Glomerular visceral epithelial cell (primary cell): ENCODE data around the gene KY.

Experiments used
- DNase-seq: peaks from one replicate; pipeline ENCODE4 v3.0.0-alpha.2; 2016; ENCODE audit errors: extremely low spot score

The KY gene

DNA sequence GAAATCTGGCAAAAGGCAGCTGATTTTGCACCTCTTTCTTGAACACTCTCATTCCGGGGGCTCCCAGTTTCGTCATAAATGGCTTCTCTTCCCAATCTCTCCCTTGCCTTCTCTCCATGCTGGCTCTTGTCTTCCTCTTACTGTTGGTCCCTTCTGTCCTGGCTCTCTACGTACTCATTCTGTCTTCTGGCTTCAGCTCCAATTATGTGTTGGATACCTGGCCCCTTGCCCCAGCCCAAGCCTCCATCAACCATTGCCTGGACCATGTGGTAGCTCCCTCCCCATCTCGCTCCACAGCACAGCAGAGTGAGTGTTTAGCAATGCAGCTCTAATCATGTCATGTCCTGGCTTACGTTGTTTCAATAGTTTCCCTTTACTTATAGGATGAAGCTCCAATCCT is 21.7 kb upstream of the KY start:
- DNase-seq = no peak

DNA sequence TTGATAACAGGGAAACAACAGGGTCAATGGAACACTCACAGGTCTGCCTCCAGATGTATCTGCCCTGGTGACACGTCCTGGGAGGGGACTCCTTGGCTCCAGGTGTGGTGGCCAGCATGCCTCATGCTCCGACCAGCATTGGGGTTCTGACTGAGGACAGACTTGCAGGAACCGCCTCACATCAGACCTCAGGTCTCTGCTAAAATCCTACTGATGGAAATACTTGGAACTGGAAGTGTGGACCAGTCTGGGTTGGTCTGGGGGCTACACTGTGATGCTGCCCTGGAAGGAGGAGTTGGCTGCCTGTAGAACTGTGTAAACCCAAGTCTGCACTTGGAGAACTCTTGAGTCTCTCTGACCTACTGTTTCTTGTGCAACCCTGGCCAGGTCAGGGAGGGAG is 17.1 kb upstream of the KY start:
- DNase-seq = no peak

DNA sequence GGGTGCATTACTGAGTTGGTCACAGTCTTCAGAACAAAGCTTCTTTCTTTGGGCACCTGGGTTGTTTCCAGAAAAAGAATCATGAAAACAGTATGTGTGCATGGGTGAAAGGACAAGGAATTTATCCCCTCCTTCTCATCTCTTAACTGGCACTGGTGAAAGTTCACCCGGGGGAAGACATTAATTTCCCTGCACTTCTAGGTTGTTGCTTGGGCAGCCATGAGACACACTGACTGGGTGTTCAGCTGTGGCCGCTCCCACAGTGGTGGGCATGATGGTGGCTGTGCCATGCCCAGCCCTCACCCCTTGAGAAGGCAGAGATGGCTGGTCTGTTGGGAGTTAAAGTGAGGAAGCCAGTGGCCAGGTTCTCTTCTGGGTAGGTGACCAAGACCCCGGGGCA is 16.6 kb upstream of the KY start:
- DNase-seq = no peak

DNA sequence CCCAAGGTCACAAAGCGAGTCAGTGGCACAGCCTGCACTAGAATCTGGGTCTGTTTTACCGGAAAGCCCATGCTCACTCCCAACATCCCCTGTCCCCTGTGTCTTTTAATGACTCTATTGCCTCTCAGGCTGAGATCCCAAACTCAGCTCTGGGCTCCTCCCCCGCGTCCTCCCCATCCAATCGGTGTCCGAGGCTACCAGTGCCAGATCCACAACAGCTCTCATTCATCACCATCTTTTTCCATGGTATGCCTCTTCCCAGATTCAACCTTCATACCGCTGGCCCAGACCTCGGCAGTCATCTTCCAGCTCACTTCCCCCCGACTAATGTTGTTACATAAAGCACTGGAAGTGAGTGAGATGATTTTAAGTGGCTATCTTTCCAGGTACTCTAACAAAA is 16.1 kb upstream of the KY start:
- no peak for DNase-seq

DNA sequence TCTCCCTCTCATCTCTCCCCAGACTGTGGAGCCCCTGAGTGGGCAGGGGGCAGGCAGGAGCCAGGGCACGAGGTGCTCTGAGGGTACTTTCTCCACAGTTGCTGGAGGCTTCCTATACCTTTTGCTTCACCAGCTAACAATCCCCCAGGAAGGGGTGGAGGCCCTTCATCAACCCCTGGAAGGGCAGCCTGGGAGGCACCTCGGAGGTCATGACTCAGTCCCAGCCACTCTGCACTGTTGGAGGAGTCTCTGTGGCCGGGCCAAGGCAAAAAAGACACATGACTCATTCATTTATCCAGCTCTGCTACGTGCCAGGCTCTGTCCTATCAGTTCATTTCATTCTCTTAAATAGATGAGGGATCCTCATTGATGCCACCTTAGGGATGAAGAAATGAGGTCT is 15.6 kb upstream of the KY start:
- peak; percentile 52 for DNase-seq

DNA sequence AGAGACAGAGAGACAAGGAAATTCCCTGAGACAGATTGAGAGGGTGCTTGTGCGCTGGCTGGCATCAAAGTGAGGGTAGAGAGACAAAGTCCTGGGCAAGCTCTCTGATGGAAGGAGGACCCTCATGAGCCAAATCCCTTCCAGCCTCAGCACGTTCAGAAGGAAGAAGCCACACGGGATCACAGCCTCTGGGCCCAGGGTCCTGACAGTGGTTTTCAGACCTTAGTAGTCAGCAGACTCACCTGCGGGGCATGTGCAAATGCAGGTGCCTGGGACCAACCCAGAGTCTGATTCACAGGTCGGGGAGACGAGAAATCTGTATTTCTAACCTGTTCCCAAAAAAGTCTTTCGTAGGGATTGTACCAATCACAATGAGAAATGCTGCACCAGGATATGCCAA is 15.2 kb upstream of the KY start:
- no peak for DNase-seq

DNA sequence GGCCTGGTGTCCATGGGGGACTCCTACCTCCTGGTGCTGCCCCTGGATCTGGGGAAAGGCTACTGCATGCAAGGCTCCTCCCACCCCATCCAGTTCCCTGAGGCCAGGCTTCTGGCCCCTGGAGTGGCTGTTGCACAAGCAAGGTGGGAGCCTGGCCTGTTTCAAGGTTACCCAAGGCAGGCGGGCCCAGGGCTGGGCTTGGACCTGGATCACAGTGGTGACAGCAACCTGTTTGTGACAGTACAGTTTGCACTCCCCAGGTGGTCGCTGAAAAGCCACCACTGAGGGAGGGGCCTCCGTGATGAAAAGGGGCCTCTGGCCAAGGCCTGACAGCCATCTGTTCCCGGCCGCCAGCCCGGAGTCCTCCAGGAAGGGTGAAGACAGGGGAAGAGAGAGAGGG is 14.4 kb upstream of the KY start:
- DNase-seq = no peak

DNA sequence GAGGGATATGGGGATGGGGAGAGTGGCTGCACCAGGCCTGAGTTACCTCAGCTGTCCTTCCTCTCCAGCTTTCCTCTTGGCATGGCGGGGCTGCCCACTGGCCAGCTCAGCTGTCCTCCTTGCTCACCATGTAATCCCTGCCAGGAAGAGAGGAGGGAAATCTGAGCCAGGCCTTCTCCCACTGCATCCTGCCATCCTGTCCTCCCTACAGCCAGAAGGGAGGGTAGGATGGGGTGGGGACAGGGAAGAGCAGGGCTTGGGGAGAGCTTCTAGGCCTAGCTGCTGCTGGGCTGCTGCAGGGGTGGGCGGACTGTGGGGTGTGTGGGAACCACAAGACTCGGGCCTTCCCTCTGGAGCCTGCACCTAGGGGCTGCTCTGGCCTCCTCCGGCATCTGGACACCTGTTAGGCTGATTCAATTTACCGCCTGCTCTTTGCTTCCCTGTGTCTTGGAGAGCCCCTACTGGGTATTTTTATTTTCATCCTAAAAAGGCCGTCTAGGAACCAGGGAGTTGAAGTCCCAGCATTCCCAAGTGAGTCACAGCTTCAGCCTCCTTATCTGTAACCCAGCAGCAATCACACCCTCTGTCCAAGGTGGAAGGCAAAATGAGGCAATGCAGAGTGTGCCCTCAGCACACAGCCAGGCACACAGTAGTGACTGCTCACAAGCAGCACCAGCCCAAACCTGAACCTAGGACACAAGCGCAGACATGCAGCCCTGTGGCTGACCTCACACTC is 13.1 kb upstream of the KY start:
- DNase-seq = no peak

DNA sequence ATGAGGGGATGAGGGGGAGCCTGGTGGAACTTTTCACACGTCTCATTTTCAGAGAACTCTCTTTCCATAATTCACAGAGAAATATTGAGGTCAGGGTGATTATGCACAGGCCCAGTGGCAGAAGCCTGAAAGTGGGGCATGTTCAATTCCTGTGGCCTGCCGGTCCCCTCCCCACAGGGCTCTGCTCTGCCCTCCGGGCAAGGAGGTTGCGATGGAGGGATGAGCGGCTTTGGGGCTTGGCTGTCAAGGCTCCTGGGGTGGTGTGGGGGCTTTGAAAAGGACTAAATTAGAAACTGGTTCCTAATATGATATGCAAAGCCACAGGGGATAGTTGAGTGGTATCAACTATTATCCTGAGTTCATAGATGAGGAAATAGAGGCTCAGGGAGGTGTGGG is 9.2 kb upstream of the KY start:
- DNase-seq = no peak

DNA sequence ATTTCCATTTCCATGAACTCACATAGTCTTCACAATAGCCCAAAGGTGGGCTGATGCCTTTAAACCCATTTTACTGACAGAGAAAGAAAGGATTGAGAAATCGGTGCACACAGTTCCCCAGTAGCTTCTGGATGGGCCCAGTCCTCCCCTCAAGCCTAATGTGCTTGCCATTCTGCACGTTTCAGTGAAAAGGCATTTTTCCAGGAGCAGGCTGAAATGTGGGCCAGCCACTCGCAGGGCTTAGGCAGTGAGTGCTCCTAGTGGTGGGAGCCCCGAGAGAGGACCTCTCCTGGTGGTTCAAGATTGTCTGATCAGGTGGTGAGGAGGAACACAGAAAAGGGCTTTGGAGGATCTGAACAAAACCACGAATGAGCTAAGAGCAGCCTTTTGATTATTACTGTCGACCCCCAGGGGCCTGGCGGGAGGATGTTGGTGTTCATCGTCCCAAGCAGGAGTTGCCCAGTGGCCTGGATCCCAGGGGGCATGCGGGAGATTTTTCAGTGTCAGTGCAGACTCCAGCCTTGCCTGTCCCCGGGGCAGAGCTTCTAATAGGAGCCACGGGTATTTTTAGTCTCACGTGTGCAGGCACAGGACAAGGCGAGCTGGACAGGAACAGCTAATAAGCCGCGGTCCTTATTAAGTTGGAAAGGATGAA is 8.7 kb upstream of the KY start:
- no peak for DNase-seq

DNA sequence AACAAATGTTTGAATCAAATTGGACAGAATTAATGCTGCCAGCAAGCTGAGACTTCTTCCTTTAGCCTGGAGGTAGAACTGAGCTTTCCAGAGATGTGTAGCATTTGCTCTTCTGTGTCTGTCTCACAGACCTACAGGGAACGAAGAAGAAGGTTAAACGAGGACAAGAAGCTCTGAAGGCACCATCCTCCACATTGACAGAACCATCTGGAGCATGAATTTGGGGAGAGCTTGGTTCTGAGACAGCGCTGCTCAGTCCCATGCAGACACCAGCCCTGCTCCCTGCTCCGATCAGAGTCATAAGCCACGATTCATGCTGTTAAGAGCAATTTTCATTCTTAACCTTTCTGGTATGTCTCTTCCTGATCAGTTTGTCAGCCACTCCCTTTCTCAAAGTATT is 7.7 kb upstream of the KY start:
- DNase-seq = no peak

DNA sequence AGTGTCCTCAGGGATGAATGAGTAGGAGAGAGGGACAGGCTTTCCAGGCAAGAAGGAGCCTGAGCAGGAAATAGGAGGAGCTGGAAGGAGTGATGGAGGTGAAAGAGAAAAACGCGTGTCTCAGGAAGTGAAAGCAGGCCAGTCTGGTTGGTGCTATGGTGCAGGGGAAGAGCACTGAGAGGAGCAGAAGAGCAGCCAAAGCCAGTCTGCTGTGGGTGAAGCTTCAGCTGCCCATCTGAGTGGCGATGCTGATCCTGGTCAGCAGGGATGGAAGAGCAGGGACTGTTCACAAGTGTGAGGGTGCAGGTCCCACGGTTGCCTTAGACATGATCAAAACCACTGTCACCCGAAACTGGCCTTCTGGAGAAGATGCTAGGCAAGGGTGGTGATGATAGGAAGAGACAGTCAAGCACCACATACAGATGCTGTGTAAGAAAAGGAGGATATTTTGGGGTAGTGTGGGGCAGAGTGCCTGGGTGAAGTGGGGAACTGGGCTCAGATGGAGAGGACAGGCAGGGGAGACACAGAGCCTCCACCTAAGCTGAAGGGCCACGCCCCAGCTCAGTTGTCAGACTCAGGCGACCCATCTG is 5.5 kb upstream of the KY start:
- DNase-seq = no peak

DNA sequence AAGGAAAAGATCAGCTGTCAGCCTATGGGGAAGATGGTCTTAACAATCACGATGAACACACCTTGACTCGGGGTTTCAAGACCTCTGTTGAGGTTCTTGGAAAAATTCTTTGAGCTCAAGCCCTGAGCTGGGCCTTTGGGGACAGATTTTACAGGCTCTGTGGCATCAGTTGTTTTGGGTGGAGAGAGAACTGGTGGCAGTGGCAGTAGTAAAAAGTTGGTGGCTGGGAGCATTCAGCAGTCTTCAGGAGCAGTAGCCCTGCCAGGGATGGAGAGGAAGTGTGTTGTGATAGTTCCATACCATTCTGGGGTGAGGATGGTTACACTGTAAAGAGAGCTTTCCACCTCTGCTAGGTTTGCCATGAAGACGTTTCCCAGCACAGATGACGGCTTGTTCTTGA is 4.9 kb upstream of the KY start:
- DNase-seq = no peak

DNA sequence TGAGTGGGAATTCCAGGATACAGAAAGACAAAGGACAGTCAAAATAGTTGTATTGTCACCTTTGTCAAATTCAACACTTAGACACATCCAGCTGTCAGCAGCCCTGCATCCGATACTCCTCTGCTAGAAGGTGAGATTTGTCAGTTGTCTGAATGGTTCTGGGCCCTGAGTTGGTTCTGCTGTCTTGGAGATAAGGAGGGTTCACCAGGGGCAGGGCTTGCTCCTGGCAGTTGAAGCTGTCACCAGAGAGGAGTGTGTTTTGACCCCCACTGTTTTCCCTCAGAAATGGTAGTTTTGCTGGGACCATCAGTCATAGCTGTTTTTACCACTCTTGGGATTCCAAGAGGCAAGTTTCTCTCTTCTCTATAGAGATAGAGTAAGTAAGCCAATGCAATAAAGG is 3.2 kb upstream of the KY start:
- DNase-seq = no peak

DNA sequence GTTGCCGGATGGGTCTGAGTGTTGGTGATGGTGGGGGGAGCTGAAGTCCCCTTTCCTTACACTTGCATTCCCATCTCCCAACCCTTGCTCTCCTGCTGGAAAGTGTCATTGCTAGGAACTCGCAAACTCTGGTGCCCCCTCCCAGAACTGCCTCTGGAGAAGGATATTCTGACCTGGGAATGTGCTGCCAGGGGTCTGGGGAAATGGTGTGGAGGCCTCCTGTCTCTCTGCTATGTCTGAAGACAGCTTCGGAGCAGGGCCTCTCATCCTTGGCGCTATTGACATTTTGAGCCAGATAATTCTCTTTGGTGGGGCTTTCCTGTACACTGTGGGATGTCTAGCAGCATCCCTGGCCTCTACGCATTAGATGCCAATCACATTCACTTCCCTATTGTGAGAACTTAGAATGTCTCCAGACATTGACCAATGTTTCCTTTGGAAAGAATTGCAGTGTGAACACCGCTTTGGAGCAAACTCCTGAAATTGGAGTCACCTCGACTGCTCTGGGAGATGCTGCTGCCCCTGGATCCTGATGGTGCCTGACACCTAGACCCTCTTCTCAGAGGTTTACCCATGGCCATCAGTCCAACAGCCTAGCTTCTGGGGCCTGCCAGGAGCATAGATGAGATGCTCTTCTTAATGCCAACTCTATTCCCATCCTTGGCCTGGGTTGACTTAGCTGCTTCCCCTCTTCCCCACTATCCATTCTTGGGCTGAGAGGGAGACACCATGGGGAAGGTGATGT is 2.2 kb upstream of the KY start:
- DNase-seq = no peak

DNA sequence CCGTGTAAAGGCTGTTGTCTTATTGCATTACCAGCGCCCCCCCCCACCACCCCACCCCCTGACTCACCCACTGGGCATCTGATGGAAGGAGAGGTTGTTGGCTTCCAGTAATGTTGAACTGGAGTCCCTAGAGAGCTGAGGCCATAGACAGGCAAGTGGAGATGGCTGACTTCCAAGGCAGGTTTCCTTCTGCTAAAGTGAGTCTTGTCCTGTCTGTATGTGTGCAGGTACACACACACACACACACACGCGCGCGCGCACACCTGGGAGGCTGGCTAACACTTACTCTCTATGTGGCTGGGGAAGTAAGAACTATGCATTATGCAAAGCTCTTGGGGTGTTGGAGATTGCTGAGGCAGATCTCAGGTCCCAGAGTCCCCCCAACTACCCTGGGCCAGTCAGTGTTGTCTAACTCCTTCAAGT is 1.6 kb upstream of the KY start:
- peak; percentile 21 for DNase-seq

DNA sequence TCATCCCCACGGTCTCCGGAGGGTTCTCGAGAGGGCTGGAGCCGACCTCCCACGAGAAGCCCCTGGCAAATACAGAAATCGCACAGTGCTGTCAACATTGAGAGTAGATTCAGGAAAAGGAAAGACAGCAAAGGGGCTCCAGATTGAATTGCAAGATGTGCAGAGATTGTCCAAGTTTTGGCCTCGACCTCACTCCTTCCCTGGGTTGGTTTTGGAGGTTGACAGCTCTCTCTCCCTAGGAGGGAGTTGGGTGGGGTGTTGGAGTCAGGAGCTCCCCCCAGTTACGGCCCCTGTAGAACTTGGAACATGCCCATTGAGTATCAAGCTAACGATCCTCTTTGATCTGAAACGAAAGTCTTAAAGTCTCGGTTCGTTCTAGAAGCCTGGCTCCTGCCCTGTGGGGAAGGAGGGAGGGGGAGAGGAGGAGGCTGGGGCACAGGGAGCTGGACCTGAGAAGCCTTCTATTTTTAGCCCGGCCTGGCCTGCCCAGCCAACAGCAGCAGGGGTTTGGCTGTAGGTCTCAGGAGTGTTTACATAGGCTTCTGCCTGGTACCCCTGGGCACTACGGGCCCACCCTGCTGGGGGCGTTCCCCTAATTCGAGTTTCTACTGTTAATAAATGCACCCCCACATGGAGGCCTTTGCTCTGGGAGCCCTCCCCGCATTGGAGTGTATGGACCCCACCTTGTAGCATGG is 672 bp upstream of the KY start:
- no peak for DNase-seq

DNA sequence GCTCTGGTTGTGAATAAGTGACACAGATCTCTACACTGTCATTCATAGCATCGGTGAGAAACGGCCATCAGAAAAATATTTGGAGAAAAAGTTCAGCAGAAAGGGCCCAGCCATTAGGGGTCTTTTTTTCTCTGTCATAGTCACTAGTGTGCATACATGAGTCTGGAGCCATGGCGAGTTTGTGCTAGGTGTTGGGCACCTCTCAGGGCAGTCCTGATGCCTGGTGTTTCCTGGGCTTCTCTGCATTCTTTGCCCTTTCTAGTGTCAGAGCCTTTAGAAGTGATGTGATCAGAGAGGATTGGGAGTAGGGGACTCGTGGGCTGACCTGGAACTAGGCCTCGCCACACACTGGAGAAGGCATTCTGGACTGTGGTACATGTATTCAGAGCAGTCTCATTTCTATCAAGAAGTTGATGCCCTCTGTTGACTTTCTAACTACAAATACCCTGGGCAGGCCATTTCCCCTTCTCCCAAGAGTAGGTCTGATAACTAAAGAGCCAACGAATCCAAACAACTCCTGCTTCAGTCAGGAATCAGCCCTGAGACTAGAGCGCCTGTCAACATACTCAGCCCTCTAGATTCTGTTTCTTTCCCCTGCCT is 1.6 kb downstream of the KY start:
- DNase-seq = no peak

DNA sequence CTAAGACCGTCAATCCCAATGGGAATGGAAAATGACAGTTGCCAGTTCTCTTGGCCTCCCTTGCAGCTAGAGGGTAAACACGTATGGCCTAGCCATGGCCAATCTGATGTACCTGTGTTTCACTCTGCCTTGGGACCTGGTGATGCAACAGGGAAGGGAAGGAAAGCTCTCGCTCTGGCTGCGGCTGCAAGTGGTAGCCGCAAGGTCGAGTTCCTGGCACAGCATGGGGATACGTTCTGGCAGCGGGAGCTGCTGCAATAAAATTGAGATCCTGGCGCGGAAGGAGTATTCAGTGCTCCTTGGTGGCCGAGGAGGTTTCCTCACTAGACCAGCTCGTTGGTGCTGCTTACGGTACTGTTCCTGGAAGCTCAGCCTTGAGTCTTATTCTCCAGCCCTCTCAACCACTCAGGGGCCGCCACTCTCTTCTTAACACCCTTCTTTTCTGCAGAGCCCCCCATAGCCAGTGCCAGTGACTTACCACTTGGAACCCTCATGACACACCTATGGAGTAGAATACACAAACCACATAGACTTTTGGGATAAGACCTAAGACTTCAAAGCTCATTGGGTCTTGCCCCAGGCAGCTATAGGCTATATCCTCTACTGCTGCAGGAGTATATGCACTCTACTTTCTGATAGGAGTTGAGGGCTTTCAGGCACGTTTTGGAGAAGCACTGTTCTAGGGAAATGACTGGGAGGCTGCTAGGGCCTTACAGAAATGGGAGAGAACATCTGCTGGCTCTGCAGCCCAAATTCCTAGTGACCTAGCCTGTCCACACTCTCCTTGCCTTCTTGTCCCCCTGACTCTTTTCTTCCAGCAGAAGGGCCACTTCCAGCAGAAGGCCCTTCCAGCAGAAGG is 2.7 kb downstream of the KY start:
- no peak for DNase-seq

DNA sequence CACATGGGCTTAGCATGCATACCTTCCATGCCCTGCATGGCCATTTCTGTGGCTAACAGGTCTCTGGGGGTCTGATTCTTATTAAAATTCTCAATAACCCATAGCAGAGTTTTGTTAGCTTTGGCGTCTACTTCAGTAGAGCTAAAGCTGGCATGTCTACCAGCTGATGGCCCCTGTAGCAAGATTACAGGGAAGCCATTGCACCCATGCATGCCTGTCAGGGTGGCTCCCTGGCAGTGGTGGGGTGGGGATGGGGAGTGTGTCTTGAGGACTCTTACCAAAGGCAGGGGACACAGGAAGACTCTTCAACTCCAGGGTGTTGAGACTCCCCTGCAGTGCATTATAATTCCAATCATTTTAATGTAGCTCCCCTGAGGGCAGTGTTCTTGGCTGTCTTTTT is 4.7 kb downstream of the KY start:
- no peak for DNase-seq

DNA sequence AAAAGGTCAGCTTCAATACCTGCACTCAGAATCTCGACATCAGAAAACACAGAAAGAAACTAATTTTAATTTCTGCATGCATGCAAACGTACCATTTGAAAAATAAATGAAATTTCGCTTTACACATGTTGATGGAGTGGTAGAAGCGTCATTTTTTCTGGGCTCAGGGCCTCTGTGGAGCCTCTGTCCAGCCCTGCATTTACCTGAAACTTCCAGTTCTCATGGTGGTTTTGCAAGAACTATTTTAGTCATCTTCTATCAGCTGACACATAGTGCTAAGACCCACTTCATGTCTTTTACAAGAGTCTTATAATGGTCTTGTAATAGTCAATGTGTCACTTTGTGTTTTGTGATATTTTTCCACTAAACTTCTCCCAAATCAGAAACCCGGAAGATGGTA is 5.3 kb downstream of the KY start:
- DNase-seq = no peak
